GM18511 (cell line): ENCODE measurements around the gene OR2F2.

Experiments
- ATAC-seq: cut with Tn5 transposase; IDR thresholded peaks from one replicate; pipeline ENCODE4 v1.9.1; 2021; ENCODE audit warnings: mild to moderate bottlenecking, moderate library complexity; ENCODE audit not compliant: unreplicated experiment

Gene OR2F2

GRCh38 chr7:143975617-143976016, 40.6 kb downstream of the OR2F2 start:
- no peak for ATAC-seq

- ATAC-seq, result no peak
Measured at GRCh38 chr7:143978585-143978984, 43.6 kb downstream of the OR2F2 start.

GRCh38 chr7:143979359-143979758, 44.3 kb downstream of the OR2F2 start:
- ATAC-seq, result no peak

- ATAC-seq, result no peak
Measured at GRCh38 chr7:143979998-143980397, 45.0 kb downstream of the OR2F2 start.

GRCh38 chr7:143980746-143981510, 45.9 kb downstream of the OR2F2 start:
- ATAC-seq, result no peak

GRCh38 chr7:143983960-143984359, 48.9 kb downstream of the OR2F2 start:
- no peak for ATAC-seq
